ENCODE results near the gene TMEM167B. TPM values are rescaled to one million over a fixed set of nuclear protein-coding genes. Genes with fewer than 3 reads are reported as not detected.

Gene TMEM167B
- polyA plus RNA-seq, 1 of the 3 experiments (the other 2 are of a cell fraction) = 12.7 TPM

DNA sequence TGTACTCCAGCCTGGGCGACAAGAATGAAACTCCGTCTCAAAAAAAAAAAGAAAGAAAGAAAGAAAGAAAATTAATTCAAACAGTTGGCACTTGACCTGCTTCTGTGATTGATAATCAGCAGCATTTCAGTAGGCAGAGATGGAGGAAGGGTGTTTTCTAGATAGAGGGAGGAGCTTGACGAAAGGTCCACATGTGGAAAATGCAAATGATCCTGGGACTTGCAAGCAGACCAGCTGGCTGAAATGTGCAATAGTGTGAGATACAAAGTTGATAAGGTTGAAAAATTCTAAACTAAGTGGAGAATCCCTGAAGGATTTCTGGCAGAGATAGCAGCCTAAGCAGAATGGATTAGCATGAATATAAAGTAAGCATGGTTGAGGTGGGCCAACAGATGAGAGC lies 27.5 kb downstream of the TMEM167B start:
- Histone ChIP-seq H3K9me3 (no peaks in the 10 kb centered on the region), H4K20me1 (ENCODE audit: insufficient read depth) (no peaks in the 10 kb centered on the region), H3K4me1 (ENCODE audit: control insufficient read depth in 1 of 2, insufficient read depth in 2 of 2, low read depth in 1 of 2, low read length in 1 of 2) (peaks cover 0 to 9% of the 10 kb centered on the region in 2 experiments; a peak in 1 of 4 replicates), H3F3A (replicated peaks; ENCODE audit: insufficient read depth) (no peaks in the 10 kb centered on the region), H3K36me3 (replicated peaks in 1 of 2; ENCODE audit: control insufficient read depth in 1 of 2, insufficient read depth in 2 of 2, low read length in 1 of 2) (no peaks in the 10 kb centered on the region), H3K9me2 (no peaks in the 10 kb centered on the region), H3K79me2 (ENCODE audit: insufficient read depth) (no peaks in the 10 kb centered on the region), H3K27me3 (ENCODE audit: insufficient read depth) (peaks cover 16% of the 10 kb centered on the region), H3K27ac (ENCODE audit: low read depth in 2 of 2, low read length in 1 of 2) (no peak overlapping the region), H3K9ac (no peak overlapping the region), H3K4me2 (no peak overlapping the region), H2AFZ (ENCODE audit: low read depth) (no peak overlapping the region), H3K4me3 (ENCODE audit: low read depth in 2 of 2, low read length in 1 of 2) (no peak overlapping the region)
- TF ChIP-seq, protein P1, sequence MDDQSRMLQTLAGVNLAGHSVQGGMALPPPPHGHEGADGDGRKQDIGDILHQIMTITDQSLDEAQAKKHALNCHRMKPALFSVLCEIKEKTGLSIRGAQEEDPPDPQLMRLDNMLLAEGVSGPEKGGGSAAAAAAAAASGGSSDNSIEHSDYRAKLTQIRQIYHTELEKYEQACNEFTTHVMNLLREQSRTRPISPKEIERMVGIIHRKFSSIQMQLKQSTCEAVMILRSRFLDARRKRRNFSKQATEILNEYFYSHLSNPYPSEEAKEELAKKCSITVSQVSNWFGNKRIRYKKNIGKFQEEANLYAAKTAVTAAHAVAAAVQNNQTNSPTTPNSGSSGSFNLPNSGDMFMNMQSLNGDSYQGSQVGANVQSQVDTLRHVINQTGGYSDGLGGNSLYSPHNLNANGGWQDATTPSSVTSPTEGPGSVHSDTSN (IDR thresholded peaks at IDR 0.05) = no peak
- TF ChIP-seq MEF2A (IDR thresholded peaks at IDR 0.05; ENCODE audit: borderline replicate concordance, low read depth) = no peak
- TF ChIP-seq, protein P2, sequence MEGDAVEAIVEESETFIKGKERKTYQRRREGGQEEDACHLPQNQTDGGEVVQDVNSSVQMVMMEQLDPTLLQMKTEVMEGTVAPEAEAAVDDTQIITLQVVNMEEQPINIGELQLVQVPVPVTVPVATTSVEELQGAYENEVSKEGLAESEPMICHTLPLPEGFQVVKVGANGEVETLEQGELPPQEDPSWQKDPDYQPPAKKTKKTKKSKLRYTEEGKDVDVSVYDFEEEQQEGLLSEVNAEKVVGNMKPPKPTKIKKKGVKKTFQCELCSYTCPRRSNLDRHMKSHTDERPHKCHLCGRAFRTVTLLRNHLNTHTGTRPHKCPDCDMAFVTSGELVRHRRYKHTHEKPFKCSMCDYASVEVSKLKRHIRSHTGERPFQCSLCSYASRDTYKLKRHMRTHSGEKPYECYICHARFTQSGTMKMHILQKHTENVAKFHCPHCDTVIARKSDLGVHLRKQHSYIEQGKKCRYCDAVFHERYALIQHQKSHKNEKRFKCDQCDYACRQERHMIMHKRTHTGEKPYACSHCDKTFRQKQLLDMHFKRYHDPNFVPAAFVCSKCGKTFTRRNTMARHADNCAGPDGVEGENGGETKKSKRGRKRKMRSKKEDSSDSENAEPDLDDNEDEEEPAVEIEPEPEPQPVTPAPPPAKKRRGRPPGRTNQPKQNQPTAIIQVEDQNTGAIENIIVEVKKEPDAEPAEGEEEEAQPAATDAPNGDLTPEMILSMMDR (IDR thresholded peaks at IDR 0.05) = no peak
- TF ChIP-seq ELF1 (IDR thresholded peaks at IDR 0.05) = no peak
- no peak for TF ChIP-seq NRF1 (IDR thresholded peaks at IDR 0.05; ENCODE audit: low read depth, low read length)
- TF ChIP-seq FOXM1 (IDR thresholded peaks at IDR 0.05; ENCODE audit: low read depth) = no peak
- TF ChIP-seq, protein P3, sequence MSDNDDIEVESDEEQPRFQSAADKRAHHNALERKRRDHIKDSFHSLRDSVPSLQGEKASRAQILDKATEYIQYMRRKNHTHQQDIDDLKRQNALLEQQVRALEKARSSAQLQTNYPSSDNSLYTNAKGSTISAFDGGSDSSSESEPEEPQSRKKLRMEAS (IDR thresholded peaks at IDR 0.05; ENCODE audit: low read depth) = no peak
- TF ChIP-seq, protein P4, sequence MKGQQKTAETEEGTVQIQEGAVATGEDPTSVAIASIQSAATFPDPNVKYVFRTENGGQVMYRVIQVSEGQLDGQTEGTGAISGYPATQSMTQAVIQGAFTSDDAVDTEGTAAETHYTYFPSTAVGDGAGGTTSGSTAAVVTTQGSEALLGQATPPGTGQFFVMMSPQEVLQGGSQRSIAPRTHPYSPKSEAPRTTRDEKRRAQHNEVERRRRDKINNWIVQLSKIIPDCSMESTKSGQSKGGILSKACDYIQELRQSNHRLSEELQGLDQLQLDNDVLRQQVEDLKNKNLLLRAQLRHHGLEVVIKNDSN (IDR thresholded peaks at IDR 0.05; ENCODE audit: borderline replicate concordance, low read depth) = no peak
- no peak for TF ChIP-seq SIN3A (IDR thresholded peaks at IDR 0.05; ENCODE audit: borderline replicate concordance, low read depth, low read length)
- TF ChIP-seq GATA2 (CRISPR knock-in tag; IDR thresholded peaks at IDR 0.05) = no peak
- TF ChIP-seq CHD2 (IDR thresholded peaks at IDR 0.05; ENCODE audit: low read length, partially characterized antibody) = no peak
- no peak for TF ChIP-seq POLR2AphosphoS5 (IDR thresholded peaks at IDR 0.05; ENCODE audit: low read depth, low read length)
- TF ChIP-seq, protein P5, sequence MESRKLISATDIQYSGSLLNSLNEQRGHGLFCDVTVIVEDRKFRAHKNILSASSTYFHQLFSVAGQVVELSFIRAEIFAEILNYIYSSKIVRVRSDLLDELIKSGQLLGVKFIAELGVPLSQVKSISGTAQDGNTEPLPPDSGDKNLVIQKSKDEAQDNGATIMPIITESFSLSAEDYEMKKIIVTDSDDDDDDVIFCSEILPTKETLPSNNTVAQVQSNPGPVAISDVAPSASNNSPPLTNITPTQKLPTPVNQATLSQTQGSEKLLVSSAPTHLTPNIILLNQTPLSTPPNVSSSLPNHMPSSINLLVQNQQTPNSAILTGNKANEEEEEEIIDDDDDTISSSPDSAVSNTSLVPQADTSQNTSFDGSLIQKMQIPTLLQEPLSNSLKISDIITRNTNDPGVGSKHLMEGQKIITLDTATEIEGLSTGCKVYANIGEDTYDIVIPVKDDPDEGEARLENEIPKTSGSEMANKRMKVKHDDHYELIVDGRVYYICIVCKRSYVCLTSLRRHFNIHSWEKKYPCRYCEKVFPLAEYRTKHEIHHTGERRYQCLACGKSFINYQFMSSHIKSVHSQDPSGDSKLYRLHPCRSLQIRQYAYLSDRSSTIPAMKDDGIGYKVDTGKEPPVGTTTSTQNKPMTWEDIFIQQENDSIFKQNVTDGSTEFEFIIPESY (IDR thresholded peaks at IDR 0.05; ENCODE audit: borderline replicate concordance, low read depth) = no peak
- CTCF ChIA-PET = interaction anchor here (0.6 to 2.1 kb wide), 2 partner anchors 13 to 802 kb away, joined by 3 to 10 read pairs; no protein-coding TSS in a partner anchor
- DNase-seq = no peak
- 85% methylated on average over 3 of the region's 3 CpGs for WGBS (ENCODE audit: low lambda C conversion rate)
- POLR2A ChIA-PET = interaction anchor here (0.6 kb wide), 1 partner anchor 22 kb away, joined by 3 read pairs; no protein-coding TSS in a partner anchor

Data from SK-N-SH (cell line).